ENCODE results near the gene ZNF219.

Gene ZNF219

DNA sequence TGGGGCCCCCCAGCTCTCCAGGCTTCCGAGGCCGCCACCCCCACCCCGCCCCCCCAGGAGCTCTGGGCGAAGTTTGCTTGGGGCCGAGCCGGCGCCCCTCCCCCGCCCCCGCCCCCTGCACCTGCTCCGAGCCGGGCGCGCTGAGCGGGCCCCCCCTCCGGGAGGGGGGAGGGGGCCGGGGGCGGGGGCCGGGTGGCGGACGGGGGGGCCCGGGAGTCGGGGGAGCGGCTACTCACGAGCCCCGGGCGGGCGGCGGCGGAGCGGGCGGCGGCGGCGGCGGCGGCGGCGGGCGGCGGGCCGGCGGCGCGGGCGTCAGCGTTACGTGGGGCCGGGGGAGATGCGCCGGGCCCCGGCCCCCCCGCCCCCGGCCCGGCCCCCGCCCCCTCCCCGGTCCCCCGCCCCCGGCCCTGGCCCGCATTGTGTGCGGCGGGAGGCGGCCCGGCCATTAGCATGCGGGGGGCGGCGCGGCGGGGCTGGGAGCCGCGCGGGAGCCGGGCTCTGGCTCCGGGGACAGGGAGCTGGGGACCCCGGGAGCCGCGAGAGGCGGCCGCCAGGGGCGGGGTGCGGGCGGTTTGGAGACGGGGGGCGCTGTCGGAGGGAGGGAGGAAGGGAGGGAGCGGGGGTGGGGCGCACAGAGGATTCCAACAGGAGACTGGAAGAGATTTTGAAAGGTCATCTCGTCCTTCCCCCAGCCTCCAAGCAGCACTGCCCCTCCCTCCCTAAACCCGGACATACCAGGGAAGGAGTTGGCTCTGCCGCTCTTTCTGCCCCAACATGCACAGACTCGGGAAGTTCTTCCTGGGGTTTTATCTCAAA, at the start of gene ZNF219:
ZNF219 (minus strand) TSS at position 580 of the 816 bp plus-strand sequence. CDS start 5,064 bp downstream, outside the sequence.
- peak; percentile 55 for DNase-seq

DNA sequence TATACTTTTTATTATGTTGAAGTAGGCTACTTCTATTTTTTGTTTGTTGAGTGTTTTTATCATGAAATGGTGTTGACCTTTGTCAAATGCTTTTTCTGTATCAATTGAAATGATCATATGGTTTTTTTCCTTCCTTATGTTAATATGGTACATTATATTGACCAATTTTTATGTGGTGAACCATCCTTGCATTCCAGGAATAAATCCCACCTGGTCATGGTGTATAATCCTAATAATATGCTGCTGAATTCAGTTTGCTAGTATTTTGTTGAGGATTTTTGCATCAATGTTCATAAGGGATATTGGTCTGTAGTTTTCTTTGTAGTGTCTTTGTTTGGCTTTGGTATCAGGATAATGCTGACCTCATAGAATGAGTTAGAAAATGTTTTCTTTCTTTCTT, 47.0 kb upstream of the ZNF219 start:
- no peak for DNase-seq

DNA sequence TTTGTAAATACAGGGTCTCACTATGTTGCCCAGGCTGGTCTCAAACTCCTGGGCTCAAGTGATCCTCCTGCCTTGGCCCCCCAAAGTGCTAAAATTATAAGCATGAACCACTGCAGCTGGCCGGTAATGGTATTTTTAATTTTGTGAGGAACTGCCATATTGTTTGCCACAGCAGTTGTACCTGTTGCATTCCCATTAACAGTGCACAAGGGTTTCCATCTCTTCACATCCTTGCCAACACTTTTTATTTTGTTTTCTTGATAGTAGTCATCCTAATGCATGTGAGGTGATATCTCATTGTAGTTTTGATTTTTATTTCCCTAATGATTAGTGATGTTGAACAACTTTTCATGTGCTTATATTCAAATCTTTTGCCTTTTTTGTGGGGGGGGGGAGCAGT, 43.9 kb upstream of the ZNF219 start:
- no peak for DNase-seq

DNA sequence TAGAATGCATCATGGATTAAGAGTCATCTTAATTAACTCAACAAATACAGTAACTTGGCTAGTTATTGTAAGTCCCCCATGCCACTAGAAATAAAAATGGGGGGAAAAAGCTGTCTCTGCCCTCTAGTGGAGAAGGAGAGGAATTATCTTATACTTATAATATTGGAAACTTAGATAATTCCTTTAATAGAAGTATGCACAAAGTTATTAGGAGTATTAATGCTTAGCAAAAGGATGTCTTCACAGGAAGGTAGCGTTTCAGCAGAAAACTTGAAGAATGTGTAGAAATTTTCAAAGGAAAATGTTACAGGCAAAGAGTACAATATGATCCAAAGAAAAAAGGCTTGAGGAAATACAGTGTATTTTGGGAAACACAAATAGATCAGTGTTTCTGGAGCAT, 37.6 kb upstream of the ZNF219 start:
- DNase-seq: no peak

DNA sequence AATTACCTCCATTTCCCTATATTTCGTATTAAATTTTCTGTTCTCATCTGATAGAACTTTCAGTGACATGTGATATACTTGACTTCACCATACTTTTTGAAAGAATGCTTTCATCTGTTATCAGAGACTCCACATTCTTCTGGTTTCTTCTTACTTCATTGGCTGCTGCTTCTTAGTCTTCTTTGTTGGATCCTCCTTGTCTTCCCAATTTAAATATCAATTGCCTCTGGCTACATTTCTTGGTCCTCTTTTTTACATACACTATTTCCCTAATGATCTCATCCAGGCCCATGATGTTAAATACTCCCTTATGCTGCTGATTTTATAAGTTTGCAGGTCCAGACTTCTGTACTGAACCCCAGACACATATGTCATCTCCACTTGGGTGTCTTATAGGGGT, 35.4 kb upstream of the ZNF219 start:
- DNase-seq: no peak

DNA sequence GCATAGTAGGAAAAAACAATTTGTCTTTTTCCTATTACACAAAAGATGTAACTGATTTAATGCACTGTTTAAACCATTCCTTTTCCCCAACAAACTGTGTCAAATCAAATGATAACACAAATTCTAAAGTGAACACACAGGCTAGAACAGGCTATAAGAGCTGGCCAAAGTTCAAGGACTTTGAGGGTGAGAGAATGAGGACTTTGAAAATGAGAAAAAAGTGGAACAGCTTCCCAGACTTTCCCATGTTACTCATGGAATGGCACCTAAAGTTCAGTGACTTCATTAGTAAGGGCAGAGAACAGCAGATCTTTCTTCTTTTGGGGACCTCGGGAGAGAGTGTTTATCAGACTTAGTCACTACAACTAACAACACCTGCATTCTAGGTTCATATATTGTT, 25.0 kb upstream of the ZNF219 start:
- no peak for DNase-seq

DNA sequence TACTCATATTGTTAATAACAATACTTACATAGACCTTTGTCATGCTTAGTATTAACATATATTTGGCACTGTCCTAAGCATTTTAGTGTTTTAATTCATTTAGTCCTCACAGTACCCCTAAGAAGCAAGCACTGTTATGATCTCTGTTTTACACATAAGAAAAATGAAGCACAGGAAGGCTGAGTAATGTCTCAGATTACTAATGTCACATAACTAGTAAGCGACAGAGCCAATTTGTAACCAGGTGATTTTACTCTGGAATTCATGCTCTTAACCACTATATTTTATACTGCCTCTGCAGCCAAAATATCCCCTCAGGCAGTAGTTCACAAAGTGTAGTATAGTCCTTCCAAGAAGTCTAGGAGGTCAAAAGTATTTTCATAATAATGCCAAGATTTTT, 22.7 kb upstream of the ZNF219 start:
- no peak for DNase-seq

DNA sequence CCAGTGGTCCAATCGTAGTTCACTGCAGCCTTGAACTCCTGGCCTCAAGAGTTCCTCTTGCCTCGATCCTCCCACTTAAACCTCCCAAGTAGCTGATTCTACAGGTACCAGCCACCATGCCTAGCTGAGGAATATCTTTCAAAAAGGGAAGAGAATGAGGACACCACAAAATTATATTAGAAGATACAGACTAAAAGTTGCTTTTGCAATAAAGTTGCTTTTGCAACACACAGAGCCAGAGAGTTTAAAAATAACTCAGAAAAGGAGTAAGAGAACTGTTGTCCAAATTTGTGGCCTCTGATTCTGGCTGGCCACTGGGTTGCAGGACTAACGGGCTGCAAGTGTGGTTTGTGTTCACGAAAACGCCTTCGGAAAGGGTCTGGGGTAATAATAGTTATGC, 22.2 kb upstream of the ZNF219 start:
- DNase-seq: no peak

DNA sequence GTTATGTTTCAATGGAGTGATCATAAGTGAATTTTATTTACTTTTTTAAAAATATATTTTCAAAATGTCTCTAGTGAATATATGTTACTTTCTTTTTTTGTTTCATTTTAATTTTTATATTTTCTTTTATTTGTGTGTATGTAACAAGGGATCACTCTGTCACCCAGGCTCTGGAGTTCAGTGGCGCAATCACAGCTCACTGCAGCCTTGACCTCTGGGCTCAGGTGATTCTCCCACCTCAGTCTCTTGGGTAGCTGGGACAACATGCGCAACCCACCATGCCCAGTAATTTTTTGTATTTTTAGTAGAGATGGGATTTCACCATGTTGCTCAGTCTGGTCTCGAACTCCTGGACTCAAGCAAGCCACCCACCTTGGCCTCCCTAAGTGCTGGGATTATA, 20.5 kb upstream of the ZNF219 start:
- no peak for DNase-seq

DNA sequence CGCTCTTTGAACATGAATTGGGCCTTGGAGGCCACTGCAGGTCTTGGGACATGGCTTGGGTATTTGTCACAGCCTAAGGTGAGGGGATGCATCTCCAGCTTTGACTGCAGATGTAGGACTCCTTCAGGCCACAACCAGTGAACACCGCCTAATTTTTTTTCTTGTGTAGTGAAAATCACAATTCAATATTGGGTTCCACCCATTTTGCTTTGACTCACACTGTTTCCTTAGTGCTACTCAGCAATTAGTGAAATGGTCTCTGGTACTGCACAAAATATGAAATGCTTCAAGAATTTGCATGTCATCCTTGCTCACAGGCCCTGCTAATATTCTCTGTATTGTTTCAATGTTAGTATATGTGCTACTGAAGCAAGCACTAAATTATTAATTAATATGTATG, 14.9 kb upstream of the ZNF219 start:
- DNase-seq: no peak

DNA sequence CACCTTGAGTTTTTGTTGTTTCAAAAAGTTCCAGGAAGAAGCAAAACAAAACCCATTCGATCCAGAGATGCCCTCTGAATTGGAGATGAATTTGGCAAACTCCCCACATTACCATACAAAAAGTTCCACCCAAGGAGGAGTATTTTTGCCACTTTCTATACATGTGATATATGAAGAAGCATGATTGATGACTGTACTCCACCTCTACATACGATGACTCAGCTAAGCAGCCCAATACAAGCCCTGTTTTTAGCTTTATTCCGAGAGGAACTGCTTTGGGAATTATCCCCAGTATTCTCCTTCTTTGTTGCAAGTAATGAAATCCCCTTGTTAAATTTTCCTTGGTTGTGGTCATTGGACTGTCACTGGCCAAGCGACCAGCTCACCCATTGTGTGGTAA, 13.8 kb upstream of the ZNF219 start:
- no peak for DNase-seq

DNA sequence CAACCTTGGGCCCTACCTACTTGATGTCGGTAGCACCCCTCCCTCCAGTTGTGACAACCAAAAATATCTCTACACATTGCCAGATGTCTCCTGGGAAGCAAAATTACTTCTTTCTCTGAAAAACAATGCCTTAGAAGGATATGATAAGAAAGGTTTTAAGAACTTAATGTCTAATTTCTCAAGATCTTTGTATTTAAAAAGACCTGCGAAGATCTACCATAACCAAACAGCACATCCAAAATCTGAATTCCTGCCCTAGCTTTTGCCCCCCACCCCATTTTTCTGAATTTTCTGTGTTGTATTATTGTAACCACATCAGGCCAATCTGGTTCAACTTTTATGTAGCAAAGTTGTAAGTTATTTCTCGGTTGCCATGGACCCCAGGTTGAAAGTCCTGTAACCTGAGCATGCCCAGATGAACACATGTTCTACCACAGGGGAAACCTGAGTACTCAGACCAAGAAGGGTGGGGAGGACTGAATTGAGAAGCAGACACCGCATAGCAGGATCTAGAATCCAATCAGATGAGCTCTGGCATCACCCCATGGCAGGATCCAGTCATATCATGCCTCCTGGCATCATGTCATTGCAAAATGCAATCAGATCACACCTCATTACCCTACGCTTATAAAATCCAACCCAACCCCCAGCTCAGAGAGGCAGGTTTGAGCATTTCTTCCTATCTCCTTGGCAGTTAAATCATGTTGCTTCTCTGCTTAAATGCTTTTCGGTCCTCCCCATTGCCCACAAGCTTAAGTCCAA, 11.1 kb upstream of the ZNF219 start:
- peak; percentile 61 for DNase-seq

DNA sequence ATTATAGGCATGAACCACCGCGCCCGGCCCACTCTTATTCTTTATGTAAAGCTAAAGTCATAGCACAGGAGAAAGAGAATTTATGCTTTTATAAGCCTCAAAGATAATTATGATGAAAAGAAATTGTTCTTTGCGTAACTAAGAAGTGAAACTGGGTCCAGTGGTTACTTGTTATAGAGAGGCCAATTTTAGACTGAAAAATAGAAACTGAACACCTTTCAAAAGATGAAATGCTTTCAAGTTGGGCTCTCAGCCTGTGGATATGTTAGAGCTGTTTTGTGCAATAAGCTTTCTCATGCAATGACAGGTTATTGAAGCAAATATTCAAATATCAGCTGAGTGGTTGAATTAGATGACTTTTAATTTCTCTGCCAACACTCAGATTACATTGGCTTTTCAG, 10.3 kb upstream of the ZNF219 start:
- no peak for DNase-seq

DNA sequence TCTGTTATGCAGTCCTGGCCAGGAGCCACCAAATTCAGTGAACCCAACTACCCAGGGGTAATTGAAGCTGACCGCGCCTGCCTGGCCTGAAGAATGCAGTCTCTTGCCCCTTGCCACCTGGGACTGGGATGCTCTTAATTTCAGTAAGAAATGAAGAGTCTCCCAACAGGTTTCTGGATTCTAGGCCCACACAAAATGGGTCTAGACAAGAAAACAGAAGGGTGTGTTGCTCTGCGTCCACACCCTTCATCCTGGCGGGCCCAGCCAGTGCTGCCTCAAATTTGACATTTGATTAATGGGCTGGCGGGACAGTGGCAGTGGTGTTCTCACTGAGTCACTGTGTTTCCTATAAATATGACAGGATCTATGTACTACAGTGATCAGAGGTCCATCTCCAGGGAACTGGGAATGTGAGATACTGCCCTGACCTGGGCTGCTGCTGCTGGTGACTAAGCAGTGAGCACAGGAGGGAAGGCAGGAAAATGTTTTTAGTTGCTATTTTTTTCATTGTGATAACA, 8.9 kb upstream of the ZNF219 start:
- no peak for DNase-seq

DNA sequence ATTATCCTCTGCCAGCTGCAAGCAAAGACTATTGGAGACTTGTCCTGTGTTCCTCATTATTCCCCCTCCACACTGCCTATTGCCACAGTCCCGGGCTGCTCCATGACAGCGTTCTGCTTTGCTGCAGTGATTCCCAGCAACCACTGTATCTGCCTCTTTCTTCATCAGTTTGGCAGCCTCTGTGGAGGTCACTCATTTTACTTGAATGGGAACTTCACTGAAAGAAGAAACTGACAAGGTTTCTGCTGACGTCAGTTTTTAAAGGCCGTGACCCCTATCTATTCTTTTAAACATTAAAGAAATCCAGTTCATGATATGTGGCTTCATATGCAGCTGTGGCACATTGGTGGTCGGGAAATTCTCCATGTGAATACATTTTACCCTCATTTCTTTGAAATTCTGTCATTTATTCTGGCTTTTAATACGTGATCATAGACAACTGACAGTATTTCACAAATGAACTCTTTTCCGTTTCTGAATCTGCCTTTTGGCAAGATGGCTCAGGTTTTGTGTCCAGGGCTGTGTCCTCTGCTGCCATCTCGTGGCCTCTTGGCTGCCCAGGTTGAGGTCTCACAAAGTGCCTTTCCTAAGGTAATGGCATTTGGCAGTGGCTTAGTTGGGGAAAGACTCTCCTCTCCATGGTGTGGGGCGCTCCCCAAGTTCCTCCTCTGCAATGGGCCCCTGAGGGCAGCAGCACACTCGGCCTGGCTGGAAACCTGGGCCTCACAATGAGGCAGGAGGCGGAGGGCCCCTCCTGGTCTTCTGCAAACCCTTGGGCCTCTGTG, 8.2 kb upstream of the ZNF219 start:
- peak; percentile 86 for DNase-seq

DNA sequence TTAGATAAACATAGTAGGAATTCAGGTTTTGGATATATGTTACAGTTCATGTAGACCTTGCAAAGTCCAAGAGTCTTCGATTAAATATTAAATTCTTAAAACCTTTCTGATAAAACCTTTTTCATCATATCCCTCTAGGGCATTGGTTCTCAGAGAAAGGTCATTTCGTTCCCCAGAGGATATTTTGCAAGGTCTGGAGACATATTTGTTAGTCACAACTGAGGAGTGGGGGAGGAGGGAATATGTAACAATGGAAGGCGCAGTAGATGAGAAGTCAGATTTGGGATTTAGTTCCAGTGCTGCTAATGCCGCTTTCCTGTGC, 7.7 kb upstream of the ZNF219 start:
- DNase-seq: no peak

DNA sequence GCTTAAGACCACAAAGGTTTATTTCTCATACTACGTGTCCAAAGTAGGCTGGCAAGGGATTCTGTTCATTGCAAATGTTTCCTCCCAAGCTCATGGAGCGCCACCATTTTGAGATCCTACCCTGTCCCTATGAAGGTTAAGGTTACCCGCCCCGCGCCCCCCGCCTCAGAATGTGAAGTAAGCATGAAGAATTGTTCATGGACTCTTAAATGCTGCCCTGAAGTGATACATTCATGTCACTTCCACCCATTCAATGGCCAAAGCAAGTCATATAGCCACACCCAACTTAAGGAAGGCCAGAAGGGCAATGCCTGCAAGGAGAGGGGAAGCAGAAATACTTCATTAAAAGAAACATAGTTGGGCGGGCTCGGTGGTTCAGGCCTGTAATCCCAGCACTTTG, 6.6 kb upstream of the ZNF219 start:
- DNase-seq: no peak

DNA sequence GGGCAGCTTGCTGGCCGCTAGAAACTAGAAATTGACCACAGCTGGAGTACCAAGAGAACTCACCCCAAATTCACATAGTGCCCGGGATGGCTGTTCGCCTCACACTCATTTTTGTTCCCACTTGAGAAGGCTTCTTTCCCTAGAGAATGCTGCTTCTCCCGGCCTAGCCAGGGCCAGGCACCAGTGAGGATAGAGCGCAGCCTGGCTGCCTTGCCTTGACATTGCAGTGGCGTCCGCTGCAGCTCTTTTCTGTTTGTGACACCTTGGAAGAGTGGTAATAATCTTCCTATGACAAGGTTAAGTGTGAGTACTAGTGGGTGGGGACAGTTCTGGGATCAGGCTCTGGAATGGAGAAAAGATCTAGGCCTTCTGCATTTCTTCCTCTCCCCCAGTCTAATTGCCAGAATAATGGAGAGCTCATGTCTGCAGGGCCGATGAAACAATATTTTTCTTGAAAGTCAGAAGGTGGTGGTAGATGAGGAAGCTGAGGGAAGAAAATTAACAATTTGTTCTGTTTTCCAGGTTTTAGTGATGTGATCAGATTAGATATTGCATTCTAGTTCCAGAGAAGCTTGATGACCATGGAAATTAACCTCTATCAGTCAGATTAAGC, 6.1 kb upstream of the ZNF219 start:
- peak; percentile 76 for DNase-seq

DNA sequence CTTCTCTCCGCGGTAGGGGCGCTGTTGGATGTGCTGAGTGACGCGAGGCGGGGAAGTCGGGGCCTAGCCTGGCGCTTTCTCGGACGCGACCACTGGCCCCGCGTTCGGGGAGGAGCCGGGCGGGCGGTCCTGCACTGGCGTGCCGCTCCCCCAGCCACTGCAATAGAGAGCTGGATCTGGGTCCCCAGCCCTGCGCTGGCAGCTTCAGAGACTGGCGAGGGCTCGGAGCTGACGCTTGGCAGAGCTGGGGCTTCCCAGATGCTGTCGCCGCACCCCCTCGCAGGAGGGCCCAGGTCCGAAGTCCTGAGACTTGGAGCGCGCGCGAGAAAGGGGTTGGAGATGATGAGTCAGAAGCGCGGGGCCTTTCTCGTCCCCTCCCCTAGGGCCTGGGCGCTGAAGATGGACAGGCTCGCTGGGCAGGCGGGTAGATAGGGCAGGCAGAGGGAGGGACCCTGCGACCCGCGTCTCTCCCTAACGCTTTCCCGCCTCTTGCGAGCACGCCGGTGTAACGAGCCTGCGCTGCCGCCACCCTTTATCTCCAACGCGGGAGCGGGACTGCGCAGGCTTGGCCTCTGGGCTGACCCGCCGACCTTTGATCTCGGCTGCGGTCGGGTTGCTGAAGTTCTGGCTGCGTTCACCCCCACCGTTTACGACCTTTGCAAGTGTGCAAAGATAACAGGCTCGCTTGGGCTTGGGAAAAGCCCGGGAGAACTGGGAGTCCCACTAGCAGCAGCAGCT, 5.4 kb upstream of the ZNF219 start:
- DNase-seq: peak; percentile 95

DNA sequence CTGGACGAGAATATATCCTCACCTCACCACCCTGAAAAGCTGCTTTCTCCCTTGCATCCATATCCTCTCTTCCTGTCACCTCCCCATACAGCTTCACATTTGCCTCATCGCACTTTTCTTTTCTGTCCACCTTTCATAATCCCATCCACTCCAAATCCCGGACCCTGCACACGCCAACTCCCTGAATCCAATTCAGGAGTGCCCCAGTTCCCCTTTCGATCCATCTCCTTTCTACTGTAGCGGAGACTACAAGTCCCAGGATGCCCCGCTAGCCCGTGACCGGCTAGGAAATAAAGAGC, 4.9 kb upstream of the ZNF219 start:
- no peak for DNase-seq

DNA sequence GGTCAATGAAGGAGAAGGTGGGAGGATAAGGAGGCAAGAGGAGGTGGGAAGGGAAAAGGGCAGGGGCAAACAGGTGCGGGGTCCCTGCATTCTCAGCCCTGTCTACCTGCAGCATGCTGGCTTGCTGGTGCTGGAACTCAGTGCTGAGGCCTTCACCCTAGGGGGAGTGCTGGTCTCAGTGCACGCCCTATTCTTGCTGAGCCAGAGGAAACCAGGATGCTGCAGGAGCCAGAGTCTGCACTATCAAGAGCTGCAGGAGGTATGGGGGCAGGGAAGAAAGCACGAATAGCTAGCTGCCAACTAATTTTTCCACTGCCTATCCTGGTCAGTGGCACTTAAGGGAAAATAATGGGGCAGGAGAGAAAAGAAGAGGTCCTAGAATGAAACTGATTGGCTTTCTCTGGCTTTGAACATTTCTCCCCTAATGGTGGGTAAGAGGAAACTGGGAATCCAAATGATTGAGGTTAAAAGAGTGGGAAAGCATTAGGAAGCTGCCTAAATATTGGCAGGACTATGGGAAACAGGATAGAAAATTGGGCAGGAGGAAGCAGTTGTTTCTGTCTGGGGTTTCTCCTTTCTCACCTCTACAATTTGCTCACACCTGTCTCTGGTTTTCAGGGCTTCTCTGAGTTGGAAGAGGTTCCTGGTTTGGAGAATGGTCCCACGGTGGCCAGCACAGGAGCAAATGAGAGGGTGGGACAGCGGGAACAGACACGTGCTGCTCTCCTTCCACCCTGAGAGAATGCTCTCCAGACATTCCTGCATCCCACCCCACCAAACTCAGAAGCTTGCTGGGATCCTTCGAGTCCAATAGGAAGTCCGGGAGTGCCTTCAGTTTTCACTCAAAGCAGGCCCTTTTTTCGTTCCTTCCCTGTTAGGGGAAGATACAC, 4.3 kb upstream of the ZNF219 start:
- DNase-seq: no peak
